Measurements from ENCODE around the gene RARRES1. TPM values are rescaled to one million over a fixed set of nuclear protein-coding genes. Genes with fewer than 3 reads are reported as not detected.

The RARRES1 gene
- total and polyA plus RNA-seq, 2 experiments from 2014 or later = 36.9 to 73.1 TPM

- Histone ChIP-seq H3K9me3 (ENCODE audit: low read depth) (no peaks in the 10 kb centered on the region), H3K9me2 (replicated peaks; ENCODE audit: insufficient read depth) (no peaks in the 10 kb centered on the region), H2AFZ (no peak overlapping the region), H3K27me3 (no peaks in the 10 kb centered on the region), H3K27ac (peak overlapping the region; percentile 47), H3K4me3 (no peak overlapping the region), H3K4me2 (no peak overlapping the region), H4K20me1 (ENCODE audit: insufficient read depth, poor library complexity, severe bottlenecking) (no peaks in the 10 kb centered on the region), H3K36me3 (replicated peaks; ENCODE audit: insufficient read depth, low read depth) (peaks cover 3% of the 10 kb centered on the region), H3K4me1 (ENCODE audit: insufficient read depth) (no peaks in the 10 kb centered on the region), H3K79me2 (no peaks in the 10 kb centered on the region)
- no peak for TF ChIP-seq EZH2 (IDR thresholded peaks at IDR 0.05; ENCODE audit: borderline replicate concordance)
- no peak for TF ChIP-seq CTCF (IDR thresholded peaks at IDR 0.05; ENCODE audit: poor library complexity)
- no peak for TF ChIP-seq EZH2phosphoT487 (IDR thresholded peaks at IDR 0.05; ENCODE audit: low read depth, severe bottlenecking, unreplicated experiment)
- 83% methylated on average over 9 of the region's 9 CpGs for WGBS (ENCODE audit: low lambda C conversion rate, missing lambda C conversion rate)
- DNase-seq (ENCODE audit: low spot score) = no peak
Observed at GRCh38 chr3:158713094-158713499, 19.2 kb downstream of the RARRES1 start.

- no peaks in the 10 kb centered on the region for H3K9me3 ChIP-seq (ENCODE audit: low read depth)
- no peak for DNase-seq (ENCODE audit: low spot score)
- H3K36me3 ChIP-seq (replicated peaks; ENCODE audit: insufficient read depth, low read depth) = peaks cover 4% of the 10 kb centered on the region
- H2AFZ ChIP-seq = no peak overlapping the region
- no peak overlapping the region for H3K4me2 ChIP-seq
- no peaks in the 10 kb centered on the region for H3K79me2 ChIP-seq
- H3K27me3 ChIP-seq = no peaks in the 10 kb centered on the region
- no peaks in the 10 kb centered on the region for H3K4me1 ChIP-seq (ENCODE audit: insufficient read depth)
- TF ChIP-seq EZH2phosphoT487 (IDR thresholded peaks at IDR 0.05; ENCODE audit: low read depth, severe bottlenecking, unreplicated experiment) (no peak), EZH2 (IDR thresholded peaks at IDR 0.05; ENCODE audit: borderline replicate concordance) (no peak), CTCF (IDR thresholded peaks at IDR 0.05; ENCODE audit: poor library complexity) (no peak)
- no peak overlapping the region for H3K4me3 ChIP-seq
- H4K20me1 ChIP-seq (ENCODE audit: insufficient read depth, poor library complexity, severe bottlenecking) = no peaks in the 10 kb centered on the region
- 84% methylated on average over 1 of the region's 1 CpG for WGBS (ENCODE audit: low lambda C conversion rate, missing lambda C conversion rate)
- H3K9me2 ChIP-seq (replicated peaks; ENCODE audit: insufficient read depth) = no peaks in the 10 kb centered on the region
- peak overlapping the region; percentile 47 for H3K27ac ChIP-seq
Observed at GRCh38 chr3:158712443-158712842, 19.8 kb downstream of the RARRES1 start.

- Histone ChIP-seq H3K4me2 (no peak overlapping the region), H3K9me3 (ENCODE audit: low read depth) (no peaks in the 10 kb centered on the region), H3K27ac (peak overlapping the region; percentile 47), H3K4me1 (ENCODE audit: insufficient read depth) (no peaks in the 10 kb centered on the region), H3K27me3 (no peaks in the 10 kb centered on the region), H3K4me3 (no peak overlapping the region), H3K36me3 (replicated peaks; ENCODE audit: insufficient read depth, low read depth) (peaks cover 4% of the 10 kb centered on the region), H4K20me1 (ENCODE audit: insufficient read depth, poor library complexity, severe bottlenecking) (no peaks in the 10 kb centered on the region), H3K9me2 (replicated peaks; ENCODE audit: insufficient read depth) (no peaks in the 10 kb centered on the region), H3K79me2 (no peaks in the 10 kb centered on the region), H2AFZ (no peak overlapping the region)
- no peak for TF ChIP-seq CTCF (IDR thresholded peaks at IDR 0.05; ENCODE audit: poor library complexity)
- WGBS (ENCODE audit: low lambda C conversion rate, missing lambda C conversion rate) = 92% methylated on average over 1 of the region's 1 CpG
- no peak for DNase-seq (ENCODE audit: low spot score)
Observed at GRCh38 chr3:158711886-158712285, 20.4 kb downstream of the RARRES1 start.

- H3K79me2 ChIP-seq = no peaks in the 10 kb centered on the region
- H3K4me1 ChIP-seq (ENCODE audit: insufficient read depth) = no peaks in the 10 kb centered on the region
- DNase-seq (ENCODE audit: low spot score) = no peak
- H2AFZ ChIP-seq = no peak overlapping the region
- TF ChIP-seq EZH2phosphoT487 (IDR thresholded peaks at IDR 0.05; ENCODE audit: low read depth, severe bottlenecking, unreplicated experiment) (no peak), EZH2 (IDR thresholded peaks at IDR 0.05; ENCODE audit: borderline replicate concordance) (no peak), CTCF (IDR thresholded peaks at IDR 0.05; ENCODE audit: poor library complexity) (no peak)
- no peak overlapping the region for H3K4me3 ChIP-seq
- H3K4me2 ChIP-seq = no peak overlapping the region
- 94% methylated on average over 4 of the region's 4 CpGs for WGBS (ENCODE audit: low lambda C conversion rate, missing lambda C conversion rate)
- no peaks in the 10 kb centered on the region for H3K9me2 ChIP-seq (replicated peaks; ENCODE audit: insufficient read depth)
- no peaks in the 10 kb centered on the region for H4K20me1 ChIP-seq (ENCODE audit: insufficient read depth, poor library complexity, severe bottlenecking)
- H3K27me3 ChIP-seq = no peaks in the 10 kb centered on the region
- H3K9me3 ChIP-seq (ENCODE audit: low read depth) = no peaks in the 10 kb centered on the region
- peaks cover 4% of the 10 kb centered on the region for H3K36me3 ChIP-seq (replicated peaks; ENCODE audit: insufficient read depth, low read depth)
- no peak overlapping the region for H3K27ac ChIP-seq
Observed at GRCh38 chr3:158710601-158711000, 21.7 kb downstream of the RARRES1 start.

Measured in hepatocyte (in vitro differentiated cells).